Measurements from ENCODE around the gene C20orf204. TPM values are rescaled to one million over a fixed set of nuclear protein-coding genes. Genes with fewer than 3 reads are reported as not detected.
"Not testable (repeated sequence)": the region's sequence is repeated elsewhere in the genome, so short reads cannot be mapped to it uniquely, and the experiment has no call there.

The C20orf204 gene
- total and polyA plus RNA-seq, 7 donors: 0.25 to 0.71 (median 0.52) TPM; not detected in 1

- 90 to 97% (median 94%) methylated on average over 8 of the region's 8 CpGs for WGBS, 3 donors
- intact Hi-C loops (cut with DNase I): no loop called here
- Histone ChIP-seq H3K9me3 (no peaks in the 10 kb centered on the region), H3K4me3 (no peak overlapping the region), H3K36me3 (ENCODE audit: insufficient read depth in 1 of 2, low read depth in 1 of 2) (peaks cover 7 to 64% of the 10 kb centered on the region in 2 donors), H3K27ac (no peak overlapping the region), H3K4me1 (no peaks in the 10 kb centered on the region), H3K27me3 (ENCODE audit: insufficient read depth in 3 of 3, low read length in 2 of 3) (no peaks in the 10 kb centered on the region)
- DNase-seq (no peak), ATAC-seq (no peak)
- TF ChIP-seq, protein P1, sequence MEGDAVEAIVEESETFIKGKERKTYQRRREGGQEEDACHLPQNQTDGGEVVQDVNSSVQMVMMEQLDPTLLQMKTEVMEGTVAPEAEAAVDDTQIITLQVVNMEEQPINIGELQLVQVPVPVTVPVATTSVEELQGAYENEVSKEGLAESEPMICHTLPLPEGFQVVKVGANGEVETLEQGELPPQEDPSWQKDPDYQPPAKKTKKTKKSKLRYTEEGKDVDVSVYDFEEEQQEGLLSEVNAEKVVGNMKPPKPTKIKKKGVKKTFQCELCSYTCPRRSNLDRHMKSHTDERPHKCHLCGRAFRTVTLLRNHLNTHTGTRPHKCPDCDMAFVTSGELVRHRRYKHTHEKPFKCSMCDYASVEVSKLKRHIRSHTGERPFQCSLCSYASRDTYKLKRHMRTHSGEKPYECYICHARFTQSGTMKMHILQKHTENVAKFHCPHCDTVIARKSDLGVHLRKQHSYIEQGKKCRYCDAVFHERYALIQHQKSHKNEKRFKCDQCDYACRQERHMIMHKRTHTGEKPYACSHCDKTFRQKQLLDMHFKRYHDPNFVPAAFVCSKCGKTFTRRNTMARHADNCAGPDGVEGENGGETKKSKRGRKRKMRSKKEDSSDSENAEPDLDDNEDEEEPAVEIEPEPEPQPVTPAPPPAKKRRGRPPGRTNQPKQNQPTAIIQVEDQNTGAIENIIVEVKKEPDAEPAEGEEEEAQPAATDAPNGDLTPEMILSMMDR (IDR thresholded peaks at IDR 0.05): no peak
These were observed 25.2 kb upstream of the C20orf204 start for GRCh38 chr20:64010711-64011237.

GRCh38 chr20:64011366-64011779 is 24.6 kb upstream of the C20orf204 start:
- H3K27ac ChIP-seq: no peak overlapping the region
- intact Hi-C loops (cut with DNase I): no loop called here
- H3K4me3 ChIP-seq: no peak overlapping the region
- H3K36me3 ChIP-seq (ENCODE audit: insufficient read depth in 1 of 2, low read depth in 1 of 2): peaks cover 7 to 67% of the 10 kb centered on the region in 2 donors
- 95 to 97% (median 96%) methylated on average over 16 of the region's 16 CpGs for WGBS, 3 donors
- H3K27me3 ChIP-seq (ENCODE audit: insufficient read depth in 3 of 3, low read length in 2 of 3): no peaks in the 10 kb centered on the region
- H3K9me3 ChIP-seq: no peaks in the 10 kb centered on the region
- TF ChIP-seq, protein P1 (IDR thresholded peaks at IDR 0.05): no peak
- DNase-seq (no peak), ATAC-seq (no peak)
- no peaks in the 10 kb centered on the region for H3K4me1 ChIP-seq

DNA sequence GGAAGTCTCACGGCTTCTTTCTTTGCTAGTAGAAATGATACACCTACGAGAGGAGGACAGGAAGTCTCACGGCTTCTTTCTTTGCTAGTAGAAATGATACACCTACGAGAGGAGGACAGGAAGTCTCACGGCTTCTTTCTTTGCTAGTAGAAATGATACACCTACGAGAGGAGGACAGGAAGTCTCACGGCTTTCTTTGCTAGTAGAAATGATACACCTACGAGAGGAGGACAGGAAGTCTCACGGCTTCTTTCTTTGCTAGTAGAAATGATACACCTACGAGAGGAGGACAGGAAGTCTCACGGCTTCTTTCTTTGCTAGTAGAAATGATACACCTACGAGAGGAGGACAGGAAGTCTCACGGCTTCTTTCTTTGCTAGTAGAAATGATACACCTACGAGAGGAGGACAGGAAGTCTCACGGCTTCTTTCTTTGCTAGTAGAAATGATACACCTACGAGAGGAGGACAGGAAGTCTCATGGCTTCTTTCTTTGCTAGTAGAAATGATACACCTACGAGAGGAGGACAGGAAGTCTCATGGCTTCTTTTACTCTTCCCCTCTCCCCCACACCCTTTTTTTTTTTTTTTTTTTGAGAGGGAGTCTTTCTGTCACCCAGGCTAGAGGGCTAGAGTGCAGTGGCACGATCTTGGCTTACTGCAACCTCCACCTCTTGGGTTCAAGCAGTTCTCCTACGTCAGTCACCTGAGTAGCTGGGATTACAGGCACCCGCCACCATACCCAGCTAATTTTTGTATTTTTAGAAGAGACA is 23.4 kb upstream of the C20orf204 start:
- H3K27me3 ChIP-seq (ENCODE audit: insufficient read depth in 3 of 3, low read length in 2 of 3); H3K27ac ChIP-seq; ATAC-seq; H3K4me3 ChIP-seq; intact Hi-C loops (cut with DNase I); H3K9me3 ChIP-seq; DNase-seq; H3K4me1 ChIP-seq: not testable (repeated sequence)
- WGBS, 3 donors: 81 to 96% (median 87%) methylated on average over 9 to 12 of the region's 20 CpGs
- H3K36me3 ChIP-seq (ENCODE audit: insufficient read depth in 1 of 2, low read depth in 1 of 2): peaks cover 7 to 79% of the 10 kb centered on the region in 2 donors

DNA sequence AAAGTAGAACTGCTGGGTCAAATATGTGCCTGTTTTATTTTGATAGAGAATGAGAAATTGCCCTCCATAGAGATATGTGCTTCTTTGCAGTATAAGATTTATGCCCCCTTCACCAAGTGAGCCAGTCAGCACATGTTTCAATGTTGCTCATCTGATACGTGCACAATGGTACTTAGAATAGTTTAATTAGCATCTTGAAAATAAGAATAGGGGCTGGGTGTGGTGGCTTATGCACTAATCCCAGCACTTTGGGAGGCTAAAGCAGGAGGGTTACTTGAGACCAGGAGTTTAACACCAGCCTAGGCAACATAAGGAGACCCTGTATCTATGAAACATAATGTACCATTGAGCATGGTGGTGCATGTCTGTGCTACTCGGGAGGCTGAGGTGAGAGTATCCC is 20.3 kb upstream of the C20orf204 start:
- ATAC-seq (no peak), DNase-seq (no peak)
- Histone ChIP-seq H3K4me3 (no peak overlapping the region), H3K36me3 (ENCODE audit: insufficient read depth in 1 of 2, low read depth in 1 of 2) (peaks cover 7 to 89% of the 10 kb centered on the region in 2 donors), H3K27ac (no peak overlapping the region), H3K4me1 (no peaks in the 10 kb centered on the region), H3K9me3 (no peaks in the 10 kb centered on the region), H3K27me3 (ENCODE audit: insufficient read depth in 3 of 3, low read length in 2 of 3) (no peaks in the 10 kb centered on the region)
- intact Hi-C loops (cut with DNase I): no loop called here
- 78 to 86% (median 85%) methylated on average over 2 of the region's 2 CpGs for WGBS, 3 donors
- TF ChIP-seq, protein P1 (IDR thresholded peaks at IDR 0.05): no peak

- Histone ChIP-seq H3K27ac (no peak overlapping the region), H3K4me3 (no peak overlapping the region), H3K9me3 (no peaks in the 10 kb centered on the region), H3K27me3 (ENCODE audit: insufficient read depth in 3 of 3, low read length in 2 of 3) (no peaks in the 10 kb centered on the region), H3K36me3 (ENCODE audit: insufficient read depth in 1 of 2, low read depth in 1 of 2) (peaks cover 0 to 92% of the 10 kb centered on the region in 2 donors), H3K4me1 (no peaks in the 10 kb centered on the region)
- no peak for DNase-seq
- 94 to 96% (median 94%) methylated on average over 36 of the region's 36 CpGs for WGBS, 3 donors
- TF ChIP-seq, protein P1 (IDR thresholded peaks at IDR 0.05): no peak
- intact Hi-C loops (cut with DNase I): no loop called here
- ATAC-seq: no peak
These were observed 14.6 kb upstream of the C20orf204 start for GRCh38 chr20:64021124-64021975.
